Measurements from ENCODE around the gene SPTBN5.

The SPTBN5 gene

DNA sequence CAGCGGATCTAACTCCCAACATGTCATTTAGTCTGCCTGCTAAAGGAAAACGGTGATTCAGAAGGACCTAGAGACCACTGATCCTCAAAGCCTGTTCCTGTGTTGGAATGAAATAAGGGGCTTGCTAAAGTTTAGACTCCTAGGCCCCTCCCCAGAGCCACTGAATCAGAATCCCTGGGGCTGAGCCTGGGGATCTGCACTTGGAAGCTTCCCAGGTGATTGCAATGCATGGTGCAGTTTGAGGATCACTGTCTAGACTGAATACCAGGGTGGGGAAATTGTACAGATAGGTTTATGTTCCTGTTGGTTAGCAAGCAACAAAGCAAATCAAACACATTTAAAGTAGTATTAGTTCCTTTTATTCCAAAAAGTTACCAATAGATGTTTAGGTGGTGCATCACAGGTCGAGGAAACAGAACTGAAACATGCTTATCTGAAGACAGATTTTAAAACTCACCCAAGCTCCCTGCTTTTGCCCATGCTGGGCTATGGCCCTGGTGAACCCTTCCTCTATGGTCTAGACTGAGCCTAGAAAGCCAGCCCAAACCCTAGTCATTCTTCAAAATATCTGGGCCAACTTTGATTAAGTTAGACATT, 29.6 kb upstream of the SPTBN5 start:
- Histone ChIP-seq H3K4me1 (ENCODE audit: control insufficient read depth, insufficient read depth, low read length) (no peaks in the 10 kb centered on the region), H3K27me3 (ENCODE audit: control insufficient read depth, insufficient read depth, low read length) (no peaks in the 10 kb centered on the region), H3K9ac (ENCODE audit: low read depth, low read length) (no peak overlapping the region), H3K4me3 (ENCODE audit: low read depth, low read length) (no peak overlapping the region), H3K9me3 (ENCODE audit: control insufficient read depth, insufficient read depth, low read length) (no peaks in the 10 kb centered on the region), H3K36me3 (ENCODE audit: control insufficient read depth, insufficient read depth, low read length) (peaks cover 8% of the 10 kb centered on the region)

DNA sequence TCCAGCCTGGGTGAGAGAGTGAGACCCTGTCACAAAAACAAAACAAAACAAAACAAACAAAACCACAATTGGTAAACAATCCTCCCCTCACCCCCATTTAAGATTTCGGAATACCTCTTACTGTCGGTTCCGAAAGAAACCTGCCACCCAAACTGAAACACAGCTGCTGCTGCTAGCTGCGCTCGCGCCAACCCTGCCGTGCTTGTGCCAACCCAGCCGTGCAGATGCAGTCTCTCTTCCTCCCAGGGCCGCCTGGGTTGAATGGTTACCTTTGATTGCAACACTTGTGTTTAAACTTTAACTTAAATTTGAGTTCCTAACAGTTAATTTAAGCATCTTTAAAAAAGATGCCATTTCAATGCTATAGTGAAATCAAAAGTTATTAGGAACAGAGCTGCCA, 28.5 kb upstream of the SPTBN5 start:
- Histone ChIP-seq H3K4me1 (ENCODE audit: control insufficient read depth, insufficient read depth, low read length) (no peaks in the 10 kb centered on the region), H3K4me3 (ENCODE audit: low read depth, low read length) (no peak overlapping the region), H3K9me3 (ENCODE audit: control insufficient read depth, insufficient read depth, low read length) (no peaks in the 10 kb centered on the region), H3K27me3 (ENCODE audit: control insufficient read depth, insufficient read depth, low read length) (no peaks in the 10 kb centered on the region), H3K36me3 (ENCODE audit: control insufficient read depth, insufficient read depth, low read length) (peaks cover 13% of the 10 kb centered on the region), H3K9ac (ENCODE audit: low read depth, low read length) (no peak overlapping the region)

DNA sequence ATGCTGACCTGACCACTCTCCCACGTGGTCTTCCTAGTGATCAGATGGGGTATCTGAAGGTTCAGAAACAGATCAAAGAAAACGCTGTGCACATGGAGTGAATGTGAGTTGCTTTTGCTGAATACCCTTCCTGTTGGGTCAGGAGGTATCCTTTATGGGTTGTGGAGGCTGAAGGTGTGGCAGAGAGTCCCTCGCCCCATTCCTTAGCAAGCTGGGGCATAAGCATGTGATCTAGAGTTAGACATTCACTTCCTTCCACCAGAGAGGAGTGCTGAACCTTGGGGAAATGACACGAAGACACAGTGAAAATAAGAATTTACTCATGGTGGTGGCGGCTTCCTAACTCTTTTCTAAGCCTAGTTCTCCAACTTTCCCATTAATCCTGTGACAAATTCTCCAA, 27.8 kb upstream of the SPTBN5 start:
- no peaks in the 10 kb centered on the region for H3K4me1 ChIP-seq (ENCODE audit: control insufficient read depth, insufficient read depth, low read length)
- H3K9me3 ChIP-seq (ENCODE audit: control insufficient read depth, insufficient read depth, low read length) = no peaks in the 10 kb centered on the region
- H3K4me3 ChIP-seq (ENCODE audit: low read depth, low read length) = no peak overlapping the region
- peaks cover 13% of the 10 kb centered on the region for H3K36me3 ChIP-seq (ENCODE audit: control insufficient read depth, insufficient read depth, low read length)
- H3K9ac ChIP-seq (ENCODE audit: low read depth, low read length) = no peak overlapping the region
- no peaks in the 10 kb centered on the region for H3K27me3 ChIP-seq (ENCODE audit: control insufficient read depth, insufficient read depth, low read length)

DNA sequence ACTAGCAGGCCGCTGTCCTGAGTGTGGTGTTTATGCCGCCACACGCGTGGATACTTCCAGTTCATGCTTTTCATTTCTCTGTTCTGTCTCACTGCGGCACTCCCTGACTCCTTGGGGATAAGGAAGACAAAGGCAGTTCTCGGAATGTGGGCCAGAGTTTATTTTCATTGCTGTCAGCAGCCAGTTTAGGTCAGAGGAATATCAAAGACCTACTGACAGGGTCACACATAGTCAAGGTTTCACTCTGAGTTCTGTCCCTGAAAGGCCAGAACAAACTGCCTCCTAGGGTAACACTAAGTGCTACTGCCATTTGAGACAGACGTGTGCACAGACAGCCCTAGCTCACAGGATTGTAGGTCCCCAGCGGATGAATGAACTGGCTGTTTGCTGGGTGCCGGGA, 27.3 kb upstream of the SPTBN5 start:
- Histone ChIP-seq H3K9me3 (ENCODE audit: control insufficient read depth, insufficient read depth, low read length) (no peaks in the 10 kb centered on the region), H3K4me1 (ENCODE audit: control insufficient read depth, insufficient read depth, low read length) (no peaks in the 10 kb centered on the region), H3K4me3 (ENCODE audit: low read depth, low read length) (no peak overlapping the region), H3K27me3 (ENCODE audit: control insufficient read depth, insufficient read depth, low read length) (no peaks in the 10 kb centered on the region), H3K36me3 (ENCODE audit: control insufficient read depth, insufficient read depth, low read length) (peaks cover 13% of the 10 kb centered on the region), H3K9ac (ENCODE audit: low read depth, low read length) (no peak overlapping the region)

DNA sequence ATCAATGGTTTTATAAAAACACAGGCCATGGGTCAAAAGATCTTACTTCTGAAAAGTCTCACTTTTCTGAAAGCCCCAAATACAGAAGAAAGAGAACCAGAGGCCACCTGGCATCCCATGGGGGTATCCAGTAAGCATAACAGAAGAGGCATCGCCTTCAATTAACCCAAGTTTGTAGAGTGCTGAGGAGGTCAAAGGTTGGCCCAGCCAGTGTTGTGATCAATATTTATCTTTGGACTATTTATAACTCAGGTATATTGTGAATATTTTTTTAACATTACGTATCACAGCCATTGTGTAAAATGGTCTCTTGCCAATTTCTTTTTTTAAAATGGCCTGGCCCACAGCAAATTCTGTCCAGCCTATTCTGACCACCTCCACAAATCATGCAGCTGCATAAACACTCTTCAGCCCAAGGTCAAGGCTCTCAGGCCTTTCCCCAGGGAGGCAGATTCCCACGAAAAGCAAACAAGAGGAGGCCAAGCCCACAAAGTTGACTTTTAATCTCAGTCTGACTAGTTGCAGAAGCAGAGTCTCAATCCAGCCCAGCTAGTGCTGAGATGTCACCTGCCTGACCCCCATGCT, 26.2 kb upstream of the SPTBN5 start:
- Histone ChIP-seq H3K9me3 (ENCODE audit: control insufficient read depth, insufficient read depth, low read length) (no peaks in the 10 kb centered on the region), H3K27me3 (ENCODE audit: control insufficient read depth, insufficient read depth, low read length) (no peaks in the 10 kb centered on the region), H3K4me3 (ENCODE audit: low read depth, low read length) (no peak overlapping the region), H3K4me1 (ENCODE audit: control insufficient read depth, insufficient read depth, low read length) (no peaks in the 10 kb centered on the region), H3K9ac (ENCODE audit: low read depth, low read length) (no peak overlapping the region), H3K36me3 (ENCODE audit: control insufficient read depth, insufficient read depth, low read length) (peaks cover 13% of the 10 kb centered on the region)

DNA sequence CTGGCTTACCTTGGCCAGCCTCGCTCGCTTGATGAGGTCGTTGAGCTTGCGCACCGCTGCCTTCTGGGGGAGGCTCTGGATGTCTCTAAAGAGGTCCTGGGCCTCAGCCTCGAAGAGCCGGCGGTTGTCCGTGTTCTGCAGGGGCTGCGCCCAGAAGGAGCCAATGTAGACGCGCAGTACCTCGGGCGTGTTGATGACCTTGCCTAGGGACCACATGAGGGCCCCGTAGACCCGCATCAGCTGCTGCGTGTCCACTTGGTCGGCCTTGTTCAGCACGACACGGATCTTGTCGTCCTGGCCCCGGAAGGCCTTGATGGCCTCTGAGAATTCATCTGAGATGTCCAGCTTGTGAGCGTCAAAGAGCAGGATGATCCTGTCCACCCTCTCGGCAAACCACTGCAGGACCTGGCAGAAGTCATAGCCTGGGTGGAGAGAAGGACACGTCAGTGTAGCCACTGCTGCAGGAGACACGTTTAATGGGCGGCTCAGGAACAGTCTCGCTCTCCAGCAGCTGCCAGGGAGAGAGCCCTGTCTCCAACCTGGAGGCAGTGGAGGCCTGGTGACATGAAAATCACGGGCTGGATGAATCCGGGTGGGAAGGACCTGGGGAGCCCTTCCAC, 25.5 kb upstream of the SPTBN5 start:
- Histone ChIP-seq H3K9me3 (ENCODE audit: control insufficient read depth, insufficient read depth, low read length) (no peaks in the 10 kb centered on the region), H3K27me3 (ENCODE audit: control insufficient read depth, insufficient read depth, low read length) (no peaks in the 10 kb centered on the region), H3K4me1 (ENCODE audit: control insufficient read depth, insufficient read depth, low read length) (no peaks in the 10 kb centered on the region), H3K36me3 (ENCODE audit: control insufficient read depth, insufficient read depth, low read length) (peaks cover 13% of the 10 kb centered on the region), H3K9ac (ENCODE audit: low read depth, low read length) (no peak overlapping the region), H3K4me3 (ENCODE audit: low read depth, low read length) (no peak overlapping the region)

DNA sequence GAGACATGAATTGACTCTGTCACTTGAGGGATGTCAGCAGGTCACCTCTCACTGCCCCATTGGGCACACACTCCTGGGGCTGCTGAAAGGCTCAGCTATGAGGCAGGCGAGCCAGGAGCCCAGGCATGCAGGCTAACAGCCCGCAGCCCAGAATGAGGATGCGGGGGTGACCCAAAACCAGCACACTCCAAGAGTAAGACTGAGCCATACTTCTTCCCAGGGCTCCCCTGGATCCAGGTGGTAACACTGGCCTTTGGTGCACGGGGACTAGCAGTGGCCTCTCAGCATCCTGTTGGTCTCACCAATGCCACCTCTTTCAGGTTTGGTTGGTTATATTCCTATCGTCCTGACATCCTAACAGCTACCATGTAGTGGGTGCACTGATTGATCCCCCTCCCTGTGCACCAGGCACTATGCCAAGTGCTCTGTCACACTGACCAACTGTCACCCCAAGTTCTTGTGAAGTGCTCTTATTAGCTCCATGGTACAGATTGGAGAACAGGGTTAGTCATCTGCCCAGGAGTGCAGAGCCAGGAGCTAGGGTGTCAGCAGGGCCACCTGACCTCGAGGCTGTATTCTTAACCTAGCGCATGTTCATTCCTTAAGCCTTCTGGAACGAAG, 24.8 kb upstream of the SPTBN5 start:
- Histone ChIP-seq H3K36me3 (ENCODE audit: control insufficient read depth, insufficient read depth, low read length) (peaks cover 13% of the 10 kb centered on the region), H3K9ac (ENCODE audit: low read depth, low read length) (no peak overlapping the region), H3K4me1 (ENCODE audit: control insufficient read depth, insufficient read depth, low read length) (no peaks in the 10 kb centered on the region), H3K27me3 (ENCODE audit: control insufficient read depth, insufficient read depth, low read length) (no peaks in the 10 kb centered on the region), H3K4me3 (ENCODE audit: low read depth, low read length) (no peak overlapping the region), H3K9me3 (ENCODE audit: control insufficient read depth, insufficient read depth, low read length) (no peaks in the 10 kb centered on the region)

DNA sequence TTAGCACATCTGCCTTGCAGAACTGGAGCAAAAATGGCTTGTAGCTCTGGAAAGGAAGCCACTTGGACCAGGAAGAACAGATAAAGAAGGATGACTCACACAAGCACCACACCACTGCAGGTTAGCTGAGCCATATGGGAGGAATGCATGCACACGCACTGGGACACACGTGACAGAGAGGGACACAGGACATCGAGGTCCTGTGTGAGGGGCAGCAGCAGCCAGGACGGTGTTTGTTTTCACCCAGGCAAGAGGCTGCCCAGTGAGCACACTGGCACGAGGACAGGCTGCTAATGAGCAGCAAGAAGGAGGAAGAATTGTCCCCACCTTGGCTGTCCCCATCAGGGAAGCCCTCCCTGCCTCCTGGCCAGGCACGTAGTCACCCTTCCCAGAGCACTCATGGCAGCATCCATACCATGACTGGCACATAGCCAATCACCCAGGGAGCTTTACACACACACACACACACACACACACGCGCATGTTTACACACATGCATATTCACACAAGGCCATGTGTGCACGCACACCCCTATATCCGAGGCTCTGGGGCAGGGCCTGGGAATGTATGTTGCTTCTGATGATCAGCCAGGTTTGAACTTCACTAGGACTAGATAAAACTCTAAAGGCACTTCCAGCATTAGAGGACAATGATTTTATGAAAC, 24.0 kb upstream of the SPTBN5 start:
- Histone ChIP-seq H3K4me1 (ENCODE audit: control insufficient read depth, insufficient read depth, low read length) (no peaks in the 10 kb centered on the region), H3K36me3 (ENCODE audit: control insufficient read depth, insufficient read depth, low read length) (peaks cover 13% of the 10 kb centered on the region), H3K9me3 (ENCODE audit: control insufficient read depth, insufficient read depth, low read length) (no peaks in the 10 kb centered on the region), H3K4me3 (ENCODE audit: low read depth, low read length) (no peak overlapping the region), H3K9ac (ENCODE audit: low read depth, low read length) (no peak overlapping the region), H3K27me3 (ENCODE audit: control insufficient read depth, insufficient read depth, low read length) (no peaks in the 10 kb centered on the region)

DNA sequence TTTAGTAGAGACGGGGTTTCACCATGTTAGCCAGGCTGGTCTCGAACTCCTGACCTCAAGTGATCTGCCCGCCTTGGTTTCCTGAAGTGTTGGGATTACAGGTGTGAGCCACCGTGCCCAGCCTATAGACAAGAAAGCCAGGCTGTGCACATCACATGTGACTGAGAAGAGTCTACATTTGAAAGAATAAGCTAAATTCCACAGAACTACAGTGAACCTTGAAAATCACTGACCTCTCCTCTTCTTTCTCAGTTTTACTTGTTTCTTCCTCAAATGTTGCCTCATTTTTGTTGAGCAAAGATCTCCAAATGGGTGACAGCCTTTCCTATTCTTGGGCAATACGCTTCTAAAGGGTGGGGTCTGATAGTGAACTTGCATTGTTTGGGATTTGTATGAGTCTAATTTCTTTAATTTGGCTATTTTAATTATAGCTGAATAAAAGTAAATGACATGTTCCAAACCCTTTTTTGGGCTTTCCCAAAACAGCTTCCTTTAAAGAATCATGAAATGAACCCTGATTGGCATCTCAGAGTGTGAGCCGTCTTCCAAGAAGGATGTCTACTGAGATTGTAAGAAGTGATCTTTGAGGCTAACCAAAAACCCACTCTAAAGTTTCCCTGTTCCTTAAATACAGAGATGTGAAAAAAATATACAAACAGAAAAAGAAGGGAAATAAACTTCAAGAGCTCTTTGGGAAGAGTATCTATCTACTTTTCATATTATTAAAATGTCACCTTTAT, 21.6 kb upstream of the SPTBN5 start:
- Histone ChIP-seq H3K36me3 (ENCODE audit: control insufficient read depth, insufficient read depth, low read length) (peaks cover 15% of the 10 kb centered on the region), H3K27me3 (ENCODE audit: control insufficient read depth, insufficient read depth, low read length) (no peaks in the 10 kb centered on the region), H3K9me3 (ENCODE audit: control insufficient read depth, insufficient read depth, low read length) (no peaks in the 10 kb centered on the region), H3K4me1 (ENCODE audit: control insufficient read depth, insufficient read depth, low read length) (no peaks in the 10 kb centered on the region), H3K4me3 (ENCODE audit: low read depth, low read length) (no peak overlapping the region), H3K9ac (ENCODE audit: low read depth, low read length) (no peak overlapping the region)

DNA sequence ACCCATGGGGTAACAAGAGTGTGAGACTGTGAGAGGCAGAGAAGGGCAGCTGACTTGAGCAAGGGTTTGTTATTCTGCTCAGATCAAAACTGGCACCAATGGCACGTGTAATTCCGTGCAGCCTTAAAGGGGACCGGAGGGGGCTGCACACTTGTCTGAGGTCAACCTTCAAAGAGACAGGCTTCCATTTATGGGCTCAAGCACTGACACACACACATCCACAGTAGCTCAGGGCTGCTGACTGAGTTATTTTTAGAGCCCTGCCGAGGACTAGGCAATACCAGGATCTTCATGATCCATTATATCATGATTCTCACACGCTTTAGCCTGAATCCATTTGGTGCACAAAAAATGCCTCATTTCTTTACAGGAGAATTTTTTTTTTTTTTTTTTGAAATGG, 20.6 kb upstream of the SPTBN5 start:
- H3K9ac ChIP-seq (ENCODE audit: low read depth, low read length) = no peak overlapping the region
- H3K9me3 ChIP-seq (ENCODE audit: control insufficient read depth, insufficient read depth, low read length) = no peaks in the 10 kb centered on the region
- H3K4me1 ChIP-seq (ENCODE audit: control insufficient read depth, insufficient read depth, low read length) = no peaks in the 10 kb centered on the region
- no peak overlapping the region for H3K4me3 ChIP-seq (ENCODE audit: low read depth, low read length)
- H3K36me3 ChIP-seq (ENCODE audit: control insufficient read depth, insufficient read depth, low read length) = peaks cover 20% of the 10 kb centered on the region
- no peaks in the 10 kb centered on the region for H3K27me3 ChIP-seq (ENCODE audit: control insufficient read depth, insufficient read depth, low read length)

DNA sequence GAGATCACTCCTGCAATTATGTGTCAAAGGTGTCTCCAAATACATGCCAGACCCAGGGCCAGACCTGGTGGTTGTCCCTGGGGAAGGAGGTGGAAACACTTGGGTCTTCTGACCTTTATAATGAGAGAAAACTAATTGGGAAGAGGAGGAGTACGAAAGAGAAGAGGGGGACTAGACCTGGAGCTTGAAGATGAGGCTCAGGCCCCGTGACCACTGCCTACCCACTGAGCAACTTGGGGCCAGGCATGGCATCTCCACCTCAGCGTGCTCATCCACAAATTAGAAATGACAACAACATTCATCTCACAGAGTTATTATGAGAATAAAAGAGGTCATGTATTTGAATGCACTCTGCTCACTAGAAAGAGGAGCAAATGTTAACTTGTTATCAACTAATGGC, 19.4 kb upstream of the SPTBN5 start:
- H3K4me1 ChIP-seq (ENCODE audit: control insufficient read depth, insufficient read depth, low read length) = no peaks in the 10 kb centered on the region
- H3K9me3 ChIP-seq (ENCODE audit: control insufficient read depth, insufficient read depth, low read length) = no peaks in the 10 kb centered on the region
- H3K27me3 ChIP-seq (ENCODE audit: control insufficient read depth, insufficient read depth, low read length) = no peaks in the 10 kb centered on the region
- peaks cover 21% of the 10 kb centered on the region for H3K36me3 ChIP-seq (ENCODE audit: control insufficient read depth, insufficient read depth, low read length)
- H3K9ac ChIP-seq (ENCODE audit: low read depth, low read length) = no peak overlapping the region
- H3K4me3 ChIP-seq (ENCODE audit: low read depth, low read length) = no peak overlapping the region
